Endothelial cell of umbilical vein (primary cell): ENCODE data around the gene PLAGL2. TPM values are rescaled to one million over a fixed set of nuclear protein-coding genes. Genes with fewer than 3 reads are reported as not detected.

Experiments
- BruUV-seq: library from RNA; stranded (reverse); fragments of 400-500 nt; replicated peaks from 2 replicates; lab custom pipeline; 2021; lab: Mats Ljungman, UMichigan
- CTCF ChIA-PET: fragments of 300-600, 350-600 bp; sonication (Branson Sonifier 250); formaldehyde crosslinking; loops from one replicate; lab custom pipeline; 2021; ENCODE audit warnings: antibody characterized with exemption, inconsistent platforms; lab: Charles Lee
- POLR2A ChIA-PET: fragments of 300-600, 350-600 bp; sonication (Branson Sonifier 250); formaldehyde crosslinking; loops from one replicate; lab custom pipeline; 2021; ENCODE audit warnings: antibody characterized with exemption, inconsistent platforms; lab: Charles Lee
- DNase-seq: peaks from one replicate; pipeline ENCODE4 v3.0.0-alpha.2; 2011; ENCODE audit warnings: low read depth, low spot score
- FAIRE-seq: peaks from 2 replicates; lab custom pipeline; 2011; peaks lifted over from hg19 to GRCh38; lab: Jason Lieb, UNC
- H2AFZ ChIP-seq: 2 replicates; pipeline ENCODE4 v1.6.0; 2012; ENCODE audit warnings: low read depth, low read length, control low read depth, inconsistent platforms
- H3K27ac ChIP-seq: 2 replicates; pipeline ENCODE4 v1.5.1; 2011; ENCODE audit warnings: low read depth, mild to moderate bottlenecking, control low read depth, low read length, moderate library complexity; ENCODE audit not compliant: insufficient read depth
- H3K27me3 ChIP-seq, 2 experiments: 2 replicates each; pipeline versions ENCODE4 v1.6.0 to v1.6.1; 2011; ENCODE audit warnings: low read length in 2 of 2, mixed read lengths in 1 of 2; ENCODE audit not compliant: control insufficient read depth in 2 of 2, insufficient read depth in 2 of 2
- H3K36me3 ChIP-seq, 2 experiments: 2 replicates in 1 of 2; 3 replicates in 1 of 2; pipeline ENCODE4 v1.5.1; 2011; ENCODE audit warnings: low read length in 2 of 2, mild to moderate bottlenecking in 1 of 2, moderate library complexity in 1 of 2; ENCODE audit not compliant: control insufficient read depth in 2 of 2, insufficient read depth in 2 of 2; ENCODE audit errors: extremely low read depth in 1 of 2
- H3K4me1 ChIP-seq: 3 replicates; pipeline ENCODE4 v1.5.1; 2011; ENCODE audit warnings: mild to moderate bottlenecking, low read length; ENCODE audit not compliant: control insufficient read depth, insufficient read depth; ENCODE audit errors: extremely low read depth
- H3K4me2 ChIP-seq: 2 replicates; pipeline ENCODE4 v1.6.1; 2011; ENCODE audit warnings: low read length, control low read depth, mixed read lengths; ENCODE audit not compliant: insufficient read depth
- H3K4me3 ChIP-seq, 3 experiments: fragments of 200-600 bp in 1 of 3; sonication (generic), shearing (Covaris generic) in 1 of 3; replicated peaks in 1 of 3; 2 replicates each; pipeline ENCODE4 v1.5.1; 2011 to 2016; ENCODE audit warnings: control low read depth in 3 of 3, low read length in 3 of 3, mild to moderate bottlenecking in 2 of 3, inconsistent platforms in 1 of 3, low read depth in 1 of 3, moderate library complexity in 1 of 3; ENCODE audit not compliant: insufficient read depth in 1 of 3
- H3K79me2 ChIP-seq: 2 replicates; pipeline ENCODE4 v1.6.0; 2012; ENCODE audit warnings: low read length, inconsistent platforms; ENCODE audit not compliant: control insufficient read depth, insufficient read depth
- H3K9ac ChIP-seq: replicated peaks from 2 replicates; pipeline ENCODE3; 2011; ENCODE audit warnings: low read length, control low read depth; ENCODE audit not compliant: insufficient read depth; ENCODE audit errors: extremely low read depth
- H3K9me1 ChIP-seq: replicated peaks from 3 replicates; pipeline ENCODE4 v1.6.0; 2011; ENCODE audit warnings: mild to moderate bottlenecking, low read length; ENCODE audit not compliant: control insufficient read depth, insufficient read depth; ENCODE audit errors: extremely low read depth
- H3K9me3 ChIP-seq: replicated peaks from 2 replicates; pipeline ENCODE4 v1.5.1; 2012; ENCODE audit warnings: low read length, inconsistent platforms; ENCODE audit not compliant: control insufficient read depth, insufficient read depth
- H4K20me1 ChIP-seq: replicated peaks from 2 replicates; pipeline ENCODE3; 2011; ENCODE audit warnings: mild to moderate bottlenecking, low read length; ENCODE audit not compliant: control insufficient read depth, insufficient read depth; ENCODE audit errors: extremely low read depth
- EZH2 ChIP-seq: IDR thresholded peaks from 2 replicates; pipeline ENCODE4 v1.6.1; 2012; ENCODE audit warnings: borderline replicate concordance, low read depth, mild to moderate bottlenecking, moderate library complexity, low read length, inconsistent platforms; ENCODE audit not compliant: severe bottlenecking
- FOS ChIP-seq: IDR thresholded peaks from 2 replicates; pipeline ENCODE4 v1.6.1; 2011; ENCODE audit warnings: mild to moderate bottlenecking, low read length, moderate library complexity, borderline replicate concordance; ENCODE audit not compliant: insufficient read depth
- GATA2 ChIP-seq: IDR thresholded peaks from 2 replicates; pipeline ENCODE4 v1.7.0; 2011; ENCODE audit warnings: low read depth, mild to moderate bottlenecking, moderate library complexity, mixed read lengths, low read length; ENCODE audit not compliant: insufficient read length, insufficient read depth
- JUN ChIP-seq: IDR thresholded peaks from 2 replicates; pipeline ENCODE4 v1.6.1; 2011; ENCODE audit warnings: borderline replicate concordance, low read depth; ENCODE audit not compliant: insufficient read length, insufficient read depth
- MYC ChIP-seq: IDR thresholded peaks from one replicate; pipeline ENCODE4 v1.6.1; 2011; ENCODE audit warnings: mild to moderate bottlenecking, low read depth, low read length
- POLR2A ChIP-seq: IDR thresholded peaks from 2 replicates; pipeline ENCODE4 v1.6.1; 2012; ENCODE audit warnings: low read depth, mild to moderate bottlenecking, control low read depth, low read length
- POLR2AphosphoS5 ChIP-seq: IDR thresholded peaks from 2 replicates; pipeline ENCODE4 v1.6.1; 2012; ENCODE audit warnings: low read depth, mild to moderate bottlenecking, control low read depth, low read length, moderate library complexity; ENCODE audit not compliant: insufficient read depth
- dilution Hi-C: fragments of 300-500 bp; cut with MboI; formaldehyde crosslinking; loops from one replicate; pipeline ENCODE4 v1.15.0; 2019; ENCODE audit warnings: low sequenced_read_pairs; ENCODE audit not compliant: extremely low pct_ligation_motif_present
- intact Hi-C: fragments of 100-400 bp; cut with micrococcal nuclease; formaldehyde crosslinking; loops from one replicate; pipeline ENCODE4 v1.10.0; 2022
- polyA plus RNA-seq, 4 experiments: library from polyadenylated mRNA; depleted of rRNA in 3 of 4; stranded (reverse) in 3 of 4; unstranded in 1 of 4; fragments of >200 nt; gene quantifications; 2 replicates each; pipeline versions ENCODE4 v1.2.1 to v1.2.3, GENCODE V29; 2011 to 2012; ENCODE audit warnings: missing spikeins in 1 of 4
- total RNA-seq: library from RNA; stranded (reverse); gene quantifications from 2 replicates; pipeline ENCODE4 v1.2.3, GENCODE V29; 2021
- TF ChIP-seq, protein P1 (sequence below): IDR thresholded peaks from 2 replicates; pipeline ENCODE4 v1.6.1; 2011; ENCODE audit not compliant: insufficient read depth, insufficient read length
- TF ChIP-seq, protein P2 (sequence below), 2 donors: IDR thresholded peaks; 1 replicate in 1 of 2; 2 replicates in 1 of 2; pipeline ENCODE4 v1.5.1; 2011; ENCODE audit warnings: low read length in 2 of 2, mild to moderate bottlenecking in 2 of 2, moderate library complexity in 2 of 2, control low read depth in 1 of 2, inconsistent platforms in 1 of 2, low read depth in 1 of 2; ENCODE audit not compliant: insufficient read depth in 1 of 2; ENCODE audit errors: extremely low read depth in 1 of 2

The PLAGL2 gene
- total and polyA plus RNA-seq, 2 donors (not counting 3 experiments of a cell fraction or from before 2014, with no cell fraction given), result 8.2 to 15.2 TPM

DNA sequence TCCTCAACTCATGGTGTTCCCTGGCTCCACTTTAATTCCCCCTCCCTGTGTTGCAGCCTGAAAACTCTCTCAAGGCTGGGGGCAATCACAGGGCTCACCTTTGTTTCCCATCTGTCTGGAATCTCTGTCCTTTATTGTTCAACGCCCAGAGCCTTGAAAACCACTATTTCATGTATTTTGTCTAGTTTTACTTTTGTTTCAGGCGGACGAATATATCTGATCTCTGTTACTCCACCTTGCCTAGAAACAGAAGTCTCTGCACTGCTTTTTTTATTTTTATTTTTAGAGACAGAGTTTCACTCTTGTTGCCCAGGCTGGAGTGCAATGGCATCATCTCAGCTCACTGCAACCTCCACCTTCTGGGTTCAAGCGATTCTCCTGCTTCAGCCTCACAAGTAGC is 27.6 kb downstream of the PLAGL2 start:
- DNase-seq (no peak), FAIRE-seq (no peak)
- Histone ChIP-seq H3K4me3 (no peak overlapping the region), H3K4me1 (no peaks in the 10 kb centered on the region), H3K79me2 (no peaks in the 10 kb centered on the region), H3K27me3 (no peaks in the 10 kb centered on the region), H3K9me3 (no peaks in the 10 kb centered on the region), H3K9ac (no peak overlapping the region), H3K36me3 (no peaks in the 10 kb centered on the region), H3K9me1 (no peaks in the 10 kb centered on the region), H4K20me1 (no peaks in the 10 kb centered on the region), H3K4me2 (no peak overlapping the region), H2AFZ (no peak overlapping the region), H3K27ac (no peak overlapping the region)
- intact Hi-C loops (no loop called here), dilution Hi-C loops (no loop called here)
- TF ChIP-seq, protein P1, sequence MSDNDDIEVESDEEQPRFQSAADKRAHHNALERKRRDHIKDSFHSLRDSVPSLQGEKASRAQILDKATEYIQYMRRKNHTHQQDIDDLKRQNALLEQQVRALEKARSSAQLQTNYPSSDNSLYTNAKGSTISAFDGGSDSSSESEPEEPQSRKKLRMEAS, result no peak
- TF ChIP-seq MYC (no peak), EZH2 (no peak), POLR2A (no peak), JUN (no peak), POLR2AphosphoS5 (no peak), FOS (no peak), GATA2 (no peak)
- TF ChIP-seq, protein P2, sequence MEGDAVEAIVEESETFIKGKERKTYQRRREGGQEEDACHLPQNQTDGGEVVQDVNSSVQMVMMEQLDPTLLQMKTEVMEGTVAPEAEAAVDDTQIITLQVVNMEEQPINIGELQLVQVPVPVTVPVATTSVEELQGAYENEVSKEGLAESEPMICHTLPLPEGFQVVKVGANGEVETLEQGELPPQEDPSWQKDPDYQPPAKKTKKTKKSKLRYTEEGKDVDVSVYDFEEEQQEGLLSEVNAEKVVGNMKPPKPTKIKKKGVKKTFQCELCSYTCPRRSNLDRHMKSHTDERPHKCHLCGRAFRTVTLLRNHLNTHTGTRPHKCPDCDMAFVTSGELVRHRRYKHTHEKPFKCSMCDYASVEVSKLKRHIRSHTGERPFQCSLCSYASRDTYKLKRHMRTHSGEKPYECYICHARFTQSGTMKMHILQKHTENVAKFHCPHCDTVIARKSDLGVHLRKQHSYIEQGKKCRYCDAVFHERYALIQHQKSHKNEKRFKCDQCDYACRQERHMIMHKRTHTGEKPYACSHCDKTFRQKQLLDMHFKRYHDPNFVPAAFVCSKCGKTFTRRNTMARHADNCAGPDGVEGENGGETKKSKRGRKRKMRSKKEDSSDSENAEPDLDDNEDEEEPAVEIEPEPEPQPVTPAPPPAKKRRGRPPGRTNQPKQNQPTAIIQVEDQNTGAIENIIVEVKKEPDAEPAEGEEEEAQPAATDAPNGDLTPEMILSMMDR (IDR thresholded peaks at IDR 0.05; ENCODE audit: extremely low read depth in 1 of 2, insufficient read depth in 1 of 2, low read depth in 1 of 2, low read length in 2 of 2), result no peak
- BruUV-seq, result no TSS peak
- CTCF ChIA-PET, result interaction anchor here (1.7 kb wide), 1 partner anchor 11 kb away, joined by 5 read pairs; no protein-coding TSS in a partner anchor
- POLR2A ChIA-PET, result no interaction called here
